GM21360 (cell line): ENCODE results near the gene LMNTD2.
"Not testable (repeated sequence)": the region's sequence is repeated elsewhere in the genome, so short reads cannot be mapped to it uniquely, and the experiment has no call there.

Source experiments
- ATAC-seq: cut with Tn5 transposase; IDR thresholded peaks from one replicate; pipeline ENCODE4 v1.9.1; 2021; ENCODE audit warnings: mild to moderate bottlenecking, moderate library complexity; ENCODE audit not compliant: unreplicated experiment

LMNTD2 gene

GRCh38 chr11:587978-588380, 27.4 kb upstream of the LMNTD2 start:
- no peak for ATAC-seq

GRCh38 chr11:587546-587945, 27.0 kb upstream of the LMNTD2 start:
- ATAC-seq = no peak

GRCh38 chr11:586376-587316, 26.1 kb upstream of the LMNTD2 start:
- no peak for ATAC-seq

DNA sequence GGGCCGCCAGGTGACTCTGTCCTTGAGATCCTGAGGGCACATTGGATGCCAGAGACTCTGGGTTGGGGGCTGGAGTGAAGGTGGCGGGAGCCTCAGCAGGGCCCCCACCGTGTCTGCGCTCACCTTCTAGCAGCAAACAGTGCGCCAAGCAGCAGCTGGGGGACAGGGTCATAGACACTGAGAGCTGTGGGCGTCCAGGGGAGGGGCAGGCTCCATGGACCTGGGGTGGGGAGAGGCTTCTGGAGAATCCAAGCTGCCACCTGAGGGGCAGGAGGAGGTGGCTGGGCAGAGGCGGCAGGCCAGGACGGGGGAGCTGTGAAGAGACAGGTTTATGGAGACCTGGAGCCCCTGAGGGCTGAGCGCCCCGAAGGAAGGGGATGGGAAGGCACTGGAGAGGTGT, 23.7 kb upstream of the LMNTD2 start:
- ATAC-seq = no peak

DNA sequence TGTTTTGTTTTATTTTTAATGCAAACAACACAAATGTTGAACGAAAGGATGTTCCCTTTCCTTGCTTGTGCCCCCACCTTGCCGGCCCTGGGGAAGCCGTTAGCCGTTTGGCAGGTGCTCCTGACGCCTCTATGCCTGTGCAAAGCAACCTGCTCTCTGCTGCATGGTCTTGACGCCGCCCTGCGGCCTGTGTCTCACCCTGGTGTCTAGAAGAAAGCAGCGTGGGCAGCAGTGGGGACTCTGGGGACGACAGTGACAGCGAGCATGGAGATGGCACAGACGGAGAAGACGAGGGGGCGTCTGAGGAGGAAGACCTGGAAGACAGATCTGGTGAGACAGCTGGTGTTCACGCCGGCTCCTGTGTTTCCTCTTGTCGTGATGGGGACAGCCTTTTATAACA, 21.2 kb upstream of the LMNTD2 start:
- ATAC-seq = no peak

DNA sequence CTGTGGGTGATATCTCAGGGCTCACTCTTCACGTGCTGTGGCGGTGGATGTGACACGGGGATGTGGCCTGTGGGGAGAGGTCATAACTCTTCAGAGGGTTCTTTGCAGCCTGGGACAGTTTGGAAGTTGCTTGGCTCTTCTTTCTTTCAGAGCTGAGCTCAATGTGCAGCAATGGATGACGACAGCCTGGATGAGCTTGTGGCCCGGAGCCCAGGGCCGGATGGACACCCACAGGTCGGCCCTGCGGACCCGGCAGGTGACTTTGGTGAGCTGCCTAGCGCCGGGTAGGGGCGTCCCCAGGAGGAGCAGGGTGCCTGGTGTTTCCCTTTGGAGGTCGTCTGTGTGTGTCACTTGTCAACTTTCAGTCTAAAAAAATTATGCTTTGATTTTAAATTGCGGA, 20.8 kb upstream of the LMNTD2 start:
- ATAC-seq = no peak

DNA sequence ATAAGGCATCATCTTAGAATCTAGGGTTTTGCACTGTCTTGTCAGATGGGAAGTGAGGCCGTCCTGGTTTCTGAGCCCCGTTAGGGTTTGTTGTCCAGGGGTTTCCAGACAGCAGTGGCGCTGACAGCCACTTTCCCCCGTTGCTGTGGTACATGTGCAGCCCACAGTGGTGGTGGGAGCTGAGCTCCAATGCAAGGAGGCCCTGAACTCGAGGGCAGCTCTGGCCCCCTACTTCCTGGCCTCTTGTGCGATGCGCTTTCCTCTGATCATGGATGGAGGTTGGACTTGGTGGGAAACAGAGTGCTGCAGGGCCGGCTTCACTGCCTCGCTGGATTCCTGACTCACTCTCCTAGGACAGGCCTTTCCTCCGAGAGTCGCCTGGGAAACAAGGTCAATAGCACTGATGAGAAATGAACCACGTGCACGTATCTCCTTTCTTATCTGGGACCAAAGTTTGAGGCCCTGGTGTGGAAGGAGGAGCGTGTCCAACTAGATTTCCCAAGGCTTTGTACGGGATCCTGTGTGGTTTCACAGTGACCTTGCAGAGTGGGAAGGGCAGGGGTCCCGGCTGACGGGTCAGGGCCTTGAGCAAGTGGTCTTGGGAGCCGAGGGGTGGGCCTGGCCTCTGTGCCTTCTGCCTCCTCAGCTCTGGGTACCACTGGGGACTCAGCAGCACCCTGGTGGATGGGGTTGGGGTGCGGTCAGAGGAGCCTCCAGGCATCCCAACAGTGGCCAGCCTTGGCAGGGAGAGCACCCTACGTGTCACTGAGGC, 19.5 kb upstream of the LMNTD2 start:
- ATAC-seq = no peak

DNA sequence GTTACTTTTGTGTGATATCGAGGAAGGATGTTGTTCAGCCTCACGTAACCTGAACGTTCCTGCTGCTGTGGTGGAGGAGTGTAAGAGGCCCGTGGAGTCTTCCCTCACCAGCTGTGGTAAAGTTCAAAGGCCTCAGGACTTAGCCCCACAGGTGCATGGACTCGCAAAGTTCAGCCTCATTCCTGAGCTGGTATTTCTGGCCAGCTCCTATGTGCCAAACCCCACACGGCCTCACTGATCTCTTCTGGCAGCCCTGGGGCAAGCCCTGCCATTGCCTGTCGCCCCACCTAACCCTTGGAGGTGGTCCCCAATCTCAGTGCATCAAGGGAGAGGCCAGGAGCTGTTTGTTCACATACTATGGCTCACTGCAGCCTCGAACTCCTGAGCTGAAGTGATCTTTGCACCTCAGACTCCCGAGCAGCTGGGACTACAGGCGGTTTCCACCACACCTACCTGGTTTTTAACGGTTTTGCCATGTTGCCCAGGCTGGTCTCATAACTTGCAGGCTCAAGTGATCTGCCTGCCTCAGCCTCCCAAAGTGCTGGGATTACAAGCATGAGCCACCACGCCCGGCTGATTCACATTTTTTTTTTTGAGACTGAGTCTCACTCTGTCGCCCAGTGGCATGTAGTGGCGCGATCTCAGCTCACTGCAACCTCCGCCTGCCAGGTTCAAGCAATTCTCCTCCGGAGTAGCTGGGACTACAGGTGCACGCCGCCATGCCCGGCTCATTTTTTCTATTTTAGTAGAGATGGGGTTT, 17.9 kb upstream of the LMNTD2 start:
- ATAC-seq = no peak

DNA sequence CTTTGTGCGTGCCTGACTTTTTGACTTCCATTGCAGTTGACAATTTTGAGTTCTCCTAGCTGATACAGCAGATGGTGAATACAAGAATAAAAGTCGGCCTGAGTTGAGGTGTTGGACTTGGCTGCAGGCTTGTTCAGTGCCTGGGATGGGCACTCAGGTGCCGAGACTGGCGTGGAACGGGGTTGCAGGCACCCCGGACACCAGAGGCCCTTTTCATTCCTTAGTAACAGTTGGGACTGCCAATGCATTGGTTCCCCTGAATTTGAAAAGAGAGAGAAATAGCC, 17.0 kb upstream of the LMNTD2 start:
- ATAC-seq = no peak

DNA sequence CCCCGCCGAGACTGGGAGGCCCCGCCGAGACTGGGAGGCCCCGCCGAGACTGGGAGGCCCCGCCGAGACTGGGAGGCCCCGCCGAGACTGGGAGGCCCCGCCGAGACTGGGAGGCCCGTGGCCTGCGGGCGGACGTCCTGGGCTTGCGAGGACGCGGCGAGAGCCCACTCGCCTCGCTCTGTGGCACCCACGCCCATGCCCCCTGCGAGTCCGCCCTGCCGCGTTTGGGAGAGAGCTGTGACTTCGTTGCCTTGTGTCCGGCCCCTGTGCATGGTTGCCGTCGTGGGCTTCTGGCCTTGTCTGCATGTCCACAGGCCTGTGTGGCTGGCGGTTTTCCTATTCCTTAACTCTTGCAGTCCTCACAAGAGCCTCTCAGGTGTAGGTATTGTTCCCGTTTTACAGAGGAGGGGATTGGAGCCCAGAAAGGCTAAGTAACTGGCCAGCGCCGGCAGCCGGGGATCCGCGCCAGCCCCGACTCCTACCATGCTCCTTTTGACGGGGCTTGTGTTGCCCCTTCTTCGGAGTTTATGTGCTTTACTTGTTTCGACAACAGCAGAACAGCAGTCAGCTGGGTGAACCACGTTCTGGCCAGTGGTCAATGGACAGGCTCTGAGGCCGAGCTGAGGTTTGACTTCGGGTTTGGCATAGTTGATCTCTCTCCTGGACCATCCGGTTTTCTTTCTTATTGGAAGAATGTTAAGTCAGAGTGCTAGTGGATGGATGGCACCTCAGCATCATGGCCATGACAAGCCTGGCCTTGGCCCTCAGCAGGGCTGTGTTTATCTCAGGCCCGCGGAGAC, 16.5 kb upstream of the LMNTD2 start:
- ATAC-seq = no peak

GRCh38 chr11:575996-576768, 15.6 kb upstream of the LMNTD2 start, which contains the start of gene PHRF1:
PHRF1 (plus strand) TSS chr11:576470; CDS start chr11:581513, 5,043 bp downstream.
- ATAC-seq = peak; percentile 62

GRCh38 chr11:575313-575995, 14.9 kb upstream of the LMNTD2 start:
- peak; percentile 42 for ATAC-seq

DNA sequence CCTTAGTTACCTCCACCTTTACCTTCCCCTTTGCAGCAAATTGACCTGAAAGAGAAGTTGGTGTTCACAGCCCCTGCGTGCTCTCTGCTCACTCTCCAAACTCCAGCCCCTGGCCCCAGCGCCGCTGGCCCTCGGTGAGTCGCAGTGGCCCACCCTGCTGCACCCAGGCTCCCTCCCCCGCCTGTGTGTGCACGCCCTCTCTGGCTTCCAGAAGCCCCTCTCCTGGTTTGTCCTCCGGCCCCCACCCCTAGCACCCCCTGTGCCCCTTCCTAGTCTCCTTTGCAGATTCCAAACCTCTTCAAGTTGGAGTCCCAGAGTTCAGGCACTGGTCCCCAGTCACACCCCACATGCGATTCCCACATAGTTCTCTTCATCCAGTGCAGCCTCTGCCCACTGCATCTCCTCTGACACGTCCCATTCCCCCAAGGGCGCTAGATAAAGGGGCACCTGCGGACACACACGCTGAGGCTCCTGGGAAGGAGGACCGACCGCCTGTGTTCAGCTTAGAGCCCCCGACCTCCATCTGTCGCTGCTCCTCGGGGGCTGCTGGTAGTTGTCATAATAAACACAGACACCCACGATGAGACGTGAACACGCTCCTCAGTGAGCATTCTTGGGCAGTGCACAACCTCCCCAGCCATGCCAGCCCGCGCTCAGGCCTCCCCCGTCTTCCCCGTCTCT, 14.2 kb upstream of the LMNTD2 start:
- ATAC-seq = peak; percentile 3

DNA sequence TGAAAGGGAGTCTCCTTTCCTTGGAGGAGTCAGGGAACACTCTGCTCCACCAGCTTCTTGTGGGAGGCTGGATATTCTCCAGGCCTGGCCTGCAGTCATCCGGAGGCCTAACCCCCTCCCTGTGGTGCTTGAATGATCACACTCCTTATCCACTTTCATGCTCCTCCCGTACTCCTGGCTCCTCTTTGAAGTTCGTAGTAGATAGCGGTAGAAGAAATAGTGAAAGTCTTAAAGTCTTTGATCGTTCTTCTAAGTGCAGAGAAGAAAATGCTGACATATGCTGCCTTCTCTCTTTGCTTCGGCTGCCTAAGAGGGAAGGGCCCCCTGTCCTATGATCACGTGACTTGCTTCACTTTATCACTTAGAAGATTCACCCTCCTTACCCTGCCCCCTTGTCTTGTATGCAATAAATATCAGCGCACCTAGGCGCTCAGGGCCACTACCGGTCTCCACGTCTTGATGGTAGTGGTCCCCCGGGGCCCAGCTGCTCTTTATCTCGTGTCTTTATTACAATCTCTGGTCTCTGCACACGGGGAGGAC, 13.6 kb upstream of the LMNTD2 start:
- not testable (repeated sequence) for ATAC-seq

GRCh38 chr11:573146-573759, 12.7 kb upstream of the LMNTD2 start:
- no peak for ATAC-seq

DNA sequence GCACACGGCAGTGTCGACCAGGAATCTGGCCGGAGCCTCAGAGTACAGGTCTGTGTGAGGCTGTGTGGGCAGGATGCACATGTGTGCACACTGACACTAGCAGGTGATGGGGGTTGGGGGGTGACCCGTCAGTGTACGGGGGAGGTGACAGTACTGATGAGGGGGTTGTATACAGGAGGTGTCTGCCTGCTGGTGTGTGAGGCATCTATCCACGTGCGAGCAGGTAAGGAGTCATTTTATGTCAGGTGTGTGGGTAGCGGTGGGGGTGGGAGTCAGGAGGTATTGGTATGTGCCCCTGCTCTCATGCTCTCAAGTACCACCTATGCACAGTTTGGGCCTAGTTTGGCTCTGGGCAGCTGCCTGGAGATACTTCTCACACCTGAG, 11.3 kb upstream of the LMNTD2 start:
- no peak for ATAC-seq

GRCh38 chr11:569158-569885, 8.8 kb upstream of the LMNTD2 start:
- no peak for ATAC-seq
